HG03196 (cell line): ENCODE measurements around the gene PRDM11.

Source experiments
- ATAC-seq: cut with Tn5 transposase; IDR thresholded peaks from one replicate; pipeline ENCODE4 v1.9.1; 2021; ENCODE audit not compliant: unreplicated experiment

The PRDM11 gene

DNA sequence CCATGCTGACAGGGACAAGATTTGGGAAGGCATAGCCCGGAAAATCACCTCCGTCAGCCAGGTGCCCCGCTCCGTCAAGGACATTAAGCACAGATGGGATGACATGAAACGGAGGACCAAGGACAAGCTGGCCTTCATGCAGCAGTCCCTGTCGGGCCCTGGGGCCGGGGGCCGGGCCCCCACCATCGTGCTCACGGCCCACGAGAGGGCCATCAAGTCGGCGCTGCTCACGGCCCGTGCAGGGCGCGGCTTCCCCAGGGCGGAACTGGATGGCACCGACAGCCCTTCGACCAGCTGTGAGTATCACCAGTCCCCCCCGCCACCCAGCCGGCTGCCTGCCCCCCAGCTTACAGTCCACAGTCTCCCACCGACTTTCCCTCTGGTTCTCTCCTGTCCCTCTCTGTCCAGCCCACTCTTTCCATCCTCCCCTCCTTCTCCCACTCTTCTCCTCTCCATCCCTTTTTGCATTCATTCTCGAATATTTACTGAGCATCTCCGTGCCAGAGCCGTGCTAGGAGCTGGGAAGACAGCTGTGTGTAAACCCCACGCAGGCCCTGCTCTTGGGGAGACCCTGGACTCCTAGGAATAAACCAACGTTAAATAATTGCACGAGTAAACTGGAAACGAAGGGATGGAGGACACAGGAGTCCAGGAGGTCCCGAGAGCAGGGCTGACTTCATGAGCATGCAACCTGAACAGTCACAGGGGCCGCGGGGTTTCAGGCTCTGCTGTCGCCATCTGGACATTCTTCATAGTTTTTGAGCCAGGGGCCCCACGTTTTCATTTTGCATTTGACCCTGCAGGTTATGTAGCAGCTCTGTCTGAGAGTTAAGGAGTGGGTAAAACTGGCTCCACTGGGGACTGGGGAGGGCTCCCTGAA is 62.8 kb downstream of the PRDM11 start:
- ATAC-seq: no peak

DNA sequence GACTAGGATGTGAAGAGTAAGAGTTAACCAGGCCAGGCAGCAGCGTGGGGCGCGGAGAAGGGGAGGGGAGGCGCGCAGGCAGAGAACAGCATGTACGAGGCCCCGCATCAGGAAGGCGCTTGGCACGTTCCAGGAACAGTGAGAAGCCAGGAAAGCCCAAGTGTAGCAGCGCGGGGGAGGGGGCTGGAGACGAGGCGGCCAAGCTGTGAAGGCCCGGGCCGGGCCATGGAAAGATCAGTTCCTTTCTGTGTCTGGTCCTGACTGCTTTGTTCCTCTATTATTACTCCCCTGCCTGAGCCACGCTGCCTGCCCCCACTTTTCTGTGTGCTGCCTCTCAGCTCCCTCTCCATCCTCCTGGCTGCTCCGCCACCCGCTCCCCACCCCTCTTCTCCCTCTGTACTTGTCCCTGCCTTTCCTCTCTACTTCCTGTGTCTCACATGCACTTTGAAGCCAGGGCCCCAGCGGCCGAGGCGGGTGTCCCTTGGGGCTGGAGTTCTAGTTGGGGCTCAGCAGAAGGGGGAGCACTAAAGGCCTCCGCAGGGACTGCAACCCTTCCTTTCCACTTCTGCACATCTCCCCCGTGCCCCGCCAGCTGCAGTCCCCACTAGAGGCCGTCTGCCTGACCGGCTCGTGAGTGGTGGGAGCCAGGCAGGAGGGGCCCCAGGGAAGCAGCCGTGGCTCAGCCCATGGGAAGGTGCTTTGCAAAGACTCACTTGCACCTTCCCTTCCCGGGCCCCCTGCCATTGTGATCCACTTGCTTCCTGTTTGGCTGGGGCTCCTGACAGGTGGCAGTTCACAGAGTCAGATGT is 63.7 kb downstream of the PRDM11 start:
- ATAC-seq: no peak

DNA sequence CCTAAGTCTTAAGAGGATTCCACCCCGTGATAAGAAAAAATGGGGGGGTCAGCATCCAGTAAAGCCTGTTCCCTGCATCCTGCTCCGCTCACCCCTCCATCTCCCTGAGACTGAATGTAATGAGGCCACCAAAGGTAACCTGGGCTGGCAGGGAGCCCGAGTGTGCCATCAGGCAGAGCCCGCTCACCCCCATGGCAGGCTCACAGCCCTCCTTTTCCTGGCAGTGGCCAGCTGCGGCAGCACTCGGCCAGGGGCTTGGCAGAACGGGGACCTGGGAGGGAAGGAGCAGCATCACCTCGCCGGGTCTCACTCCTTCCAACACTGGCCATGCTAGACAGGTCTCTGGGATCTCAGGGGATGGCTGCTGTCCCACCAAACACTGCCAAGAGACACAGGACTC is 64.4 kb downstream of the PRDM11 start:
- ATAC-seq: no peak

DNA sequence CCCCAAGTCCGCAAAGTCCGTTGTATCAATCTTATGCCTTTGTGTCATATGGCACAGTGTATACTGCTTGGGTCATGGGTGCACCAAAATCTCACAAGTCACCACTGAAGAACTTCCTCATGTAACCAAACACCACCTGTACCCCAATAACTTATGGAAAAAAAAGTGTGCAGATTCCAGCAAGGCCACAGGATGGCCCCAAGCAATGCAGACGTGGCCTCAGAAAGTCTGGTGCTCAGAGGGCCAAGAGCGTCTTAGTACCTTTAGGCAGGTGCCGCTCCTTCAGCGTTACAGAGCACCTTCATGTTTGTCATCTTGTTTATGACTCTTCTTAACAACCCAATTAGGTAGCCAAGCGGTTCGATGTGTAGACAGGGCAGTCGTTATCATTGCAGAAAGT is 65.3 kb downstream of the PRDM11 start:
- ATAC-seq: no peak

DNA sequence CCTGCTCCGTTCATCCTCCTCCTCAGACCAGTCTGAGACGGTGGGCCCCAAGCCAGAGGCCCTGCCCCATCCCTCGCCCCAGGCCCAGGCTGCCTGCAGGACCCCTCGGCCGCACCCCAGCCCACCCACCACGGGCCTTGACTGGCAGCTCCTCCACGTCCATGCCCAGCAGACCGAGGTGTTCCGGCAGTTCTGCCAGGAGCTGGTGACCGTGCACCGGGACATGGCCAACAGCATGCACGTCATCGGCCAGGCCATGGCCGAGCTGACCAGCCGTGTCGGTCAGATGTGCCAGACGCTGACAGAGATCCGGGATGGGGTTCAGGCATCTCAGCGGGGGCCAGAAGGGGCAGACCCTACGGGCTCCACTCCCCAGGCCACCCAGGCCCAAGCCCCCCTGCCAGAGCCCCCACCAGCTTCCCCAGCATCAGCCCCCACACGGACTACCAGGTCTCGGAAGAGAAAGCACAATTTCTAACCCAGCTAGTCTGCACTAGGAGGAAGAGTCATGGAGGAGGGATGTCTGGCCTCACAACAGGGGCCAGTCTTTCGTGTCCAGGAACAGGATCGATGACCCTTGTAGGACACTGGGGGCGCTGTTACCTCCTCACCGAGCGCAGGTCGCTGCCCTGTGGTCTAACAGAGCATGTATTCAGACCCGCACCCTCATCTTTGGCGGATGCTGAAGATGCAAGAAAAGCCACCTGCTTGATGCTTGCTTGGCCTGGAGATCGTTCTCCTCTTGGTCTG is 66.3 kb downstream of the PRDM11 start:
- ATAC-seq: no peak

DNA sequence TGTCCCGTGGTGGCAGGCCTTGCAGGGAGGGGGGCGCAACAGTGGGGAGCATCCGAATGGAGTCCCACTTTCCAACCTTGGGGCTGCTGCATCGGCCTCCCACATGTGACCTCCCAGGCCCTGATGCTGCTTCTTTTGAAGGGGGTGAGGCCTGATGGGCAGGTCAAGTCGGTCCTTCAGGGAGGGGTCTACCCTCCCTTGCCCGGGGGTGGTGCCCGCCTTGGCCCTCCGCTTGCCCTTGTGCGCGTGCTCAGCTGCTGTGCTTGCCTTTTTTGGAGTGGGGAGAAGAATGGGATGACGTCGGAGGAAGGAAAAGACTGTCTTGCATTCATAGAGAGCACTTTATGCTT is 66.9 kb downstream of the PRDM11 start:
- no peak for ATAC-seq

DNA sequence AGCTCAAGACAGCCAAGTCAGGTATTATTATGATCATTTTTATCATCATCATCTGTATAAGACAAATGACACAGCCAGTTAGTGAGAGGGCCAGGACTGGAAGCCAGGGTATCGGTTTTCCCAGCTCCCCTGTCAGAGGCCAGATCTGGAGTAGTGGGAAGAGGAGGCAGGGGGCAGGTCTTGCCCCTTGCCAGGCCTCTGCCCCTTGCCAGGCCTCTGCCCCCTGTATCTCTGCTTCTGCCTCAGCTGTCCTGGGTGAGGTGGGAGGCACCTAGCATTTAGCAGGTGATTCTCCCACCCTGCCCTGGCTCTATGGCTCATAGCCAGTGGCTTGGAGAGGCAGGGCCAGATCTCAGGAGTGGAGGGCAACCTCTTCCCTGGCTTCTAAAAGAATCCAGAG is 67.3 kb downstream of the PRDM11 start:
- ATAC-seq: no peak

DNA sequence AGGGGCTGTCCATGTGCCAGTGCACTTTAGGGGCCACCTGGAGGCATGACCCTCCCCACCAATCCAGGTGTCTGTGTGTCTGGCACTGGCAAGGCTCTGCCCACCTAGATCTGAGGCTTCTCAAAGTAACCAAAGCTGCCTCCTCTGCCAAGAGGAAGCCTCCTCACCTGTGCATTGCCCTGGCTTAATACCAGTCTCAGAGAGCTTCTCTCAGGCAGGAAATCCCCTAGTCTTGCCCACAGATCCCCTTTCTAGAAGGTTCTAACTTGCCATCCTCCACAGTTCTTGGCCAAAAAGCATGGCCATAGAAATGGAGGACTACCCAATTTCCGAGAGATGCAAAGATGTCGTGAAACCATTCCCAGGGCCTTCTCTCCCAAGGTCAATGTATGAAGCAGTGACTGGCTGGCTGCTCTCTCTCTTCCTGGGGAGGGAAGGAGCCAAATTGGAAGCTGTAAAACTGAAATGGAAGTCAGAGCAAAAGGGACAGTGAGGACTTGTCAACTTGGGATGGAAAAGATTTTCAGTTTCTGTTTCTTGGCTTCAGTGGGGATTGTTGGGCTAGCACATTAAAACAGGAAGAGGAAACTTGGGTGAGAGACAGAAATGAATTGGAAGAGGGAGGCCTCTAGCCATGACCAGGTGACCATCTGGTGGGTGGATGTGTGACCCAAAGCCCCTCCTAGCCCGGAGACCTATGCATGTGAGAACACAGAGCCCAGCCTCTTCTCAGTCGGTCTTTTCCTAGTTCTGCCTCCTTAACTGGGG is 68.8 kb downstream of the PRDM11 start:
- no peak for ATAC-seq

DNA sequence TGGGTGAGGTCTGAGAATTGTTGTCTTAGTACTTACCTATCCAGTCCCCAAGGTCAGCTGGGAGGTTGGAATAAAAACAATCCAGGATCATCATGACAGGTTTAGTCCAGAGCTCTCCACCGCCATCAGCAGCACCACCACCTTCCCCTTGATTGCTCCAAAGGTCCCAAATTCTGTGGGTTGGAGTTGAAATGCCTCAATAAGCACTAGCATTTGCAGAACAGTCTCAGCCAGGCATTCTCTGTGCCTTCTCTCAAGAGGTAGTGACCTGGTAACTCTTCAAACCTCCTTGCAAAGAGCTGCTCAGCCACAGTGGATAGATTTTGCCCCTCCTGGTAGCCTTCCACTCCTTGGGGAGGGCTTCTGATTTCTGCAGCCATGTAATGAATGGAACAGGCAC is 69.6 kb downstream of the PRDM11 start:
- ATAC-seq: no peak

DNA sequence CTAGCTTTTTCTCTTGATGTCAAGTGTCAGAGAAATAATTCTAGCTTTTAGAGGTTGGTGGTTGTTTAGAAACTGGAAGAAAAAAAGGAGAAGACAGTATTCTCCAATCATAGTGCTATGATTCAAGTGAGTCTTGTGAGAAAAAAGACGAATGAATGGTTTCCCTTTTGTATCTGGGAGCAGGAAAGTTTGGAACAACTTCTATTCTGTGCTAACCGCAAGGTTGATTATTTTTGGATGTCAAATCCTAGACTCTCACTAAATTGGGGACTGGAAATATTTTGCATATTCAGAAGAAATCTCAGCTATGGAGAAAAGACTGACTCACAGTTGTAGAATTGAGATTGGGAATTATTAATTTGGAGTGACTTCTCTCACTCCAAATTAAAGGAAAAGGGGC is 70.5 kb downstream of the PRDM11 start:
- ATAC-seq: no peak

DNA sequence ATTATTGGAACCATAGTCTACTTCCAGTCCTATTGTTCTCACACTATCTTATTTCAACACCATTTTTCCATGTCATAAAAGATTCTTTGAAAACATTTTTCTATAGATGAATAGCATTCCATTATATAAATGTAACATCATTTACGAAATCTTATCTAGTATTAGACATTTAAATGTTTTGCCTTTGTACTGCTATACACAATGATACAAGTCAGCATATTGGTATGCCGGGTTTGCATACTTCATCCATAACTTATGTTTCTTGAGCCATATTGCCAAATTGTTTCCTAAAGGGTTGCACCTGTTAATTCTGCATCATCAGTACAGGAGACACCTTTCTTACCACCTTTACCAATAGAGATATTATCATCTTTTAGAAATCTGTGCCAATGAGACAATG is 71.6 kb downstream of the PRDM11 start:
- no peak for ATAC-seq

DNA sequence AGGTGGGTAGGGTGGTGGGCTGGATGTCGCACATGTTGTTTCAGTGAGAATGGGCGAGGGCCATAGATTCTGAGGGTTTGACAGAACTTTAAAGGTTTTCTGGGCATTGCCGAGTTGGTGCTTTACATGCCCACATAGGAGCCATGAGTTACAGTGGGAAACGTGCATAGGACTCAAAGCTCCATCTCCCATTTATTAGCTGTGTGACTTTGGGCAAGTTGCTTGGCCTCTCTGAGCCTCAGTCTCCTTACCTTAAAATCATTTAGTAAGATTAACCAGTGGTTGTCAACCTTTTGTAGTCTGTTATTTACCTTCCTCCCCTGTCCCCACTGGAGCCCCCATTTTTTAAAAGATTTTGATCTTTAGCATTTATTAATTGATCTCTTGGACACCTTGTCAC is 72.3 kb downstream of the PRDM11 start:
- no peak for ATAC-seq

DNA sequence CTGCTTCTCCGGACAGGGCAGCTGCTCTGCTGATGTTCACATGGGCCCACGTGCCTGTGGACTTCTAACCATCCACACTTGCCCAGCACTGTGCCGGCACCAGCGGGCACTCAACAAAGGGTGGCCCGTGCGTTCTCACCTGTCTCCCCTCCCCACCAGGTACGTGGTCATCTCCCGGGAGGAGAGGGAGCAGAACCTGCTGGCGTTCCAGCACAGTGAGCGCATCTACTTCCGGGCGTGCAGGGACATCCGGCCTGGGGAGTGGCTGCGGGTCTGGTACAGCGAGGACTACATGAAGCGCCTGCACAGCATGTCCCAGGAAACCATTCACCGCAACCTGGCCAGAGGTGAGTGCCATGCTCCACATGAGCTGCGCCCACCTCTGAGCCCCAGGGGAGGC is 73.0 kb downstream of the PRDM11 start:
- ATAC-seq: no peak

DNA sequence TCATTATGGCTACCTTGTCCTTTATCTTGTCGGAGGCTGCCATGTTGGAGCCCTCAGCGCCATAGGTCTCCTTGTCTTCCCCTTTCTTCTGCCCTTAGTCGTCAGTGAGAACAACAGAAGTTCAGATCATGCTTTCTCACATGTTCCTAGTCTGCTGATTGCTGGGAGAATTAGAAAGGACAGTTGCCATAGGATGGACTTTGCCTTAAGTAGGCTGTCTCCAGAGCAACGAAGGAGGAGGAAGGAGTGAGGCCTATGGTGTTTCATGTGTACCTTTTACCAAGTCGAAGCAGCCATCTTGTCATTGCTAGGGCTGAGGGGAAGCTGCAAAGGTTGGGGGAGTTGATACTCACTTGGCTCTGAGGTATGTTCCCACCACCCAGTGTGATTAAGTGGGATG is 77.1 kb downstream of the PRDM11 start:
- no peak for ATAC-seq

DNA sequence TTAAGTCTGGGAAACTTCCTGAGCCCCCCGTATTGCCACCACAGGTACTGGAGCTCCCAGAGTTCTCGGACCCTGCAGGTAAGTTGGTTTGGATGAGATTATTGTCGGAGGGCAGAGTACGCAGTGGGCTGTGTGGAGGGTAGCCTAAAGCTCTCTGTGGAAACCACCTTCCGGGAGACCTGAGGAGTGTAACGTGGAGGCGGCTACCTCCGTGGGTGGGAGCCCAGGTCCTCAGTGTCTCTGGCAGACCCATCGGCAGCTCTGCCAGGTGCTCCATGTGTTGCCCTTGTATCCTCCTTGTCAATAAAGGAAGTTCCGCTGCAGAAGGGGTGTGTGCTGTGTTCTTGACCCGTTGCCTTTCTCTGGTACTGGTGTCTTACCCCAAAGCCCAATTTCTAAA is 78.3 kb downstream of the PRDM11 start:
- no peak for ATAC-seq

DNA sequence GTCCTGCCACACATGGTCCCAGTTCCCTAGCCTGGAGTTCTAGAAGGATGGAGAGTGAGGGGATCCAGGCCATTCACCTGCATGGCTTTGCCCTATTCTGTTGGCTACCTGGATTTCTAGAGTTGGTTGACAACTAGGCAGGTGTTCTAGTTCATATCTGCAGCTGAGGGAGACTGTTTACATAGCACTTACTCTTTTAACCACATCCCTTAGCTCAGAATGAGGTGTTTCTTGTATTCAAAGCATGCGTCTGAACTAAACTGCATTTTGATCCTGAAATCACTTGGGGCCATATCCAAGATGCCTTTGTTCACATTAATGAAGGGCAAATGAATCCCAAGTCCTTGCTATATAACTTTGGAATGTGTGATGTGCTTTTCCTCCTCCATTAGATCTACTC is 78.8 kb downstream of the PRDM11 start:
- ATAC-seq: no peak

DNA sequence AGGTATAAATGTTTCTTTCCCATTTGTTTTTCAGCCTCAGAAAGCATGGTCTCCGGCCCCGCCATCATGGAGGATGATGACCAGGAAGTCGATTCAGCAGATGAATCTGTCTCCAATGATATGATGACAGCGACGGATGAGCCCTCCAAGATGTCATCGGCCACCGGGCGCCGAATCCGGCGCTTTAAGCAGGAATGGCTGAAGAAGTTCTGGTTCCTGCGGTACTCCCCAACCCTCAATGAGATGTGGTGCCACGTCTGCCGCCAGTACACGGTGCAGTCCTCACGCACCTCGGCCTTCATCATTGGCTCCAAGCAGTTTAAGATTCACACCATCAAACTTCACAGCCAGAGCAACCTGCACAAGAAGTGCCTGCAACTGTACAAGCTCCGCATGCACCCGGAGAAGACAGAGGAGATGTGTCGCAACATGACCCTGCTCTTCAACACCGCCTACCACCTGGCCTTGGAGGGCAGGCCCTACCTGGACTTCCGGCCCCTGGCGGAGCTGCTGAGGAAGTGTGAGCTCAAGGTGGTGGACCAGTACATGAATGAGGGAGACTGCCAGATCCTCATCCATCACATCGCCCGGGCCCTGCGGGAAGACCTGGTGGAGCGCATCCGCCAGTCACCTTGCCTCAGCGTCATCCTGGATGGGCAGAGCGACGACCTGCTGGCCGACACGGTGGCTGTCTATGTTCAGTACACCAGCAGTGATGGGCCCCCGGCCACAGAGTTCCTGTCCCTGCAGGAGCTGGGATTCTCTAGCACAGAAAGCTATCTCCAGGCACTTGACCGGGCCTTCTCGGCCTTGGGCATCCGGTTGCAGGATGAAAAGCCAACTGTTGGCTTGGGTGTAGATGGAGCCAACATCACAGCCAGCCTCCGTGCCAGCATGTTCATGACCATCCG is 79.8 kb downstream of the PRDM11 start:
- no peak for ATAC-seq

DNA sequence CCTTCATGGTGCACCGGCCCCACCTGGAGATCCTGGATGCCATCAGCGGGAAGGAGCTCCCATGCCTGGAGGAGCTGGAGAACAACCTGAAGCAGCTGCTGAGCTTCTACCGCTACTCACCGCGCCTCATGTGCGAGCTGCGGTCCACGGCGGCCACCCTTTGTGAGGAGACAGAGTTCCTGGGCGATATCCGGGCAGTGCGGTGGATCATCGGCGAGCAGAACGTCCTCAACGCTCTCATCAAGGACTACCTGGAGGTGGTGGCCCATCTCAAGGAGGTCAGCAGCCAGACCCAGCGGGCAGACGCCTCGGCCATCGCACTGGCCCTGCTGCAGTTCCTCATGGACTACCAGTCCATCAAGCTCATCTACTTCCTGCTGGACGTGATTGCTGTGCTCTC is 80.5 kb downstream of the PRDM11 start:
- ATAC-seq: no peak

DNA sequence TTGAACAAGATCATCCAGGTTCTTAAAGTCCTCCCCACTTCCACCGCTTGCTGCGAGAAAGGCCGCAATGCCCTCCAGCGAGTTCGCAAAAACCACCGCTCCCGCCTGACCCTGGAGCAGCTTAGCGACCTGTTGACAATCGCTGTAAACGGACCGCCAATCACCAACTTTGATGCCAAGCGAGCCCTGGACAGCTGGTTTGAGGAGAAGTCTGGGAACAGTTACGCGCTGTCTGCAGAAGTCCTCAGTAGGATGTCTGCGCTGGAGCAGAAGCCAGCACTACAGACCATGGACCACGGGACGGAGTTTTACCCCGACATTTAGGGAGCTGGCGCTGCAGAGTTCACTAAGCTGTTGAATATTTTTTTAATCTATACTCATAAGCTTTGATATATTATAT is 81.4 kb downstream of the PRDM11 start:
- no peak for ATAC-seq
